Mesothelial cell of epicardium (in vitro differentiated cells): ENCODE data around the gene TTC28. TPM values are rescaled to one million over a fixed set of nuclear protein-coding genes. Genes with fewer than 3 reads are reported as not detected.

Experiments
- DNase-seq, 2 experiments: peaks; one replicate each; pipeline ENCODE4 v3.0.0; 2021; ENCODE audit warnings: low spot score in 2 of 2; ENCODE audit not compliant: unreplicated experiment in 2 of 2
- H3K27ac Mint-ChIP-seq: 2 replicates; pipeline ENCODE4 v1.8.0; 2021; ENCODE audit warnings: mixed read lengths
- H3K27me3 Mint-ChIP-seq: 2 replicates; pipeline ENCODE4 v1.8.0; 2021; ENCODE audit warnings: low read depth, mixed read lengths
- H3K36me3 Mint-ChIP-seq: 2 replicates; pipeline ENCODE4 v1.8.0; 2021; ENCODE audit warnings: mixed read lengths
- H3K4me1 Mint-ChIP-seq: 2 replicates; pipeline ENCODE4 v1.8.0; 2021; ENCODE audit warnings: mixed read lengths
- H3K4me3 Mint-ChIP-seq: 2 replicates; pipeline ENCODE4 v1.8.0; 2021; ENCODE audit warnings: mild to moderate bottlenecking, moderate library complexity, mixed read lengths
- H3K9me3 Mint-ChIP-seq: 2 replicates; pipeline ENCODE4 v1.8.0; 2021; ENCODE audit warnings: mixed read lengths
- CTCF ChIP-seq: fragments of 200-600 bp; sonication (generic); IDR thresholded peaks from one replicate; pipeline ENCODE4 v1.5.0; 2021; ENCODE audit warnings: antibody characterized with exemption; ENCODE audit not compliant: unreplicated experiment
- total RNA-seq: library from RNA; stranded (reverse); gene quantifications from 3 replicates; pipeline ENCODE4 v1.2.1, GENCODE V29; 2021

The TTC28 gene
- total RNA-seq, 1 donor from 2014 or later: 95.9 TPM

- Mint-ChIP-seq H3K27me3 (no peaks in the 10 kb centered on the region), H3K4me1 (peaks cover 38% of the 10 kb centered on the region), H3K4me3 (no peak overlapping the region), H3K9me3 (no peaks in the 10 kb centered on the region), H3K36me3 (no peaks in the 10 kb centered on the region), H3K27ac (peak overlapping the region; percentile 33)
- TF ChIP-seq CTCF: no peak
- no peak for DNase-seq
Observed at GRCh38 chr22:28398981-28399380, 280.7 kb downstream of the TTC28 start.

GRCh38 chr22:28398355-28398754, 281.3 kb downstream of the TTC28 start:
- TF ChIP-seq CTCF: no peak
- no peaks in the 10 kb centered on the region for H3K27me3 Mint-ChIP-seq
- H3K4me1 Mint-ChIP-seq: peaks cover 38% of the 10 kb centered on the region
- no peak for DNase-seq
- peaks cover 2% of the 10 kb centered on the region for H3K36me3 Mint-ChIP-seq
- H3K4me3 Mint-ChIP-seq: no peak overlapping the region
- no peaks in the 10 kb centered on the region for H3K9me3 Mint-ChIP-seq
- H3K27ac Mint-ChIP-seq: no peak overlapping the region

GRCh38 chr22:28397306-28397705, 282.3 kb downstream of the TTC28 start:
- no peak for TF ChIP-seq CTCF
- DNase-seq: no peak
- Mint-ChIP-seq H3K4me3 (no peak overlapping the region), H3K4me1 (peaks cover 38% of the 10 kb centered on the region), H3K9me3 (peaks cover 3% of the 10 kb centered on the region), H3K27ac (peak overlapping the region; percentile 20), H3K27me3 (no peaks in the 10 kb centered on the region), H3K36me3 (peaks cover 5% of the 10 kb centered on the region)

GRCh38 chr22:28395920-28396753, 283.5 kb downstream of the TTC28 start:
- TF ChIP-seq CTCF: no peak
- Mint-ChIP-seq H3K27ac (peak overlapping the region; percentile 13), H3K4me3 (no peak overlapping the region), H3K9me3 (peaks cover 8% of the 10 kb centered on the region), H3K36me3 (peaks cover 9% of the 10 kb centered on the region), H3K27me3 (no peaks in the 10 kb centered on the region), H3K4me1 (peaks cover 35% of the 10 kb centered on the region)
- DNase-seq: no peak

- no peak overlapping the region for H3K27ac Mint-ChIP-seq
- TF ChIP-seq CTCF: no peak
- H3K4me3 Mint-ChIP-seq: no peak overlapping the region
- no peaks in the 10 kb centered on the region for H3K27me3 Mint-ChIP-seq
- peaks cover 8% of the 10 kb centered on the region for H3K9me3 Mint-ChIP-seq
- no peak for DNase-seq
- H3K4me1 Mint-ChIP-seq: peaks cover 35% of the 10 kb centered on the region
- H3K36me3 Mint-ChIP-seq: peaks cover 9% of the 10 kb centered on the region
Observed at GRCh38 chr22:28395520-28395919, 284.1 kb downstream of the TTC28 start.
